ENCODE measurements around the gene VASN. TPM values are rescaled to one million over a fixed set of nuclear protein-coding genes. Genes with fewer than 3 reads are reported as not detected.
A peak's percentile ranks its signal among the peaks of the same experiment; 100 is the strongest.

Gene VASN
- 0.16 TPM in 1 of 2 replicates, not detected in the other for total RNA-seq

DNA sequence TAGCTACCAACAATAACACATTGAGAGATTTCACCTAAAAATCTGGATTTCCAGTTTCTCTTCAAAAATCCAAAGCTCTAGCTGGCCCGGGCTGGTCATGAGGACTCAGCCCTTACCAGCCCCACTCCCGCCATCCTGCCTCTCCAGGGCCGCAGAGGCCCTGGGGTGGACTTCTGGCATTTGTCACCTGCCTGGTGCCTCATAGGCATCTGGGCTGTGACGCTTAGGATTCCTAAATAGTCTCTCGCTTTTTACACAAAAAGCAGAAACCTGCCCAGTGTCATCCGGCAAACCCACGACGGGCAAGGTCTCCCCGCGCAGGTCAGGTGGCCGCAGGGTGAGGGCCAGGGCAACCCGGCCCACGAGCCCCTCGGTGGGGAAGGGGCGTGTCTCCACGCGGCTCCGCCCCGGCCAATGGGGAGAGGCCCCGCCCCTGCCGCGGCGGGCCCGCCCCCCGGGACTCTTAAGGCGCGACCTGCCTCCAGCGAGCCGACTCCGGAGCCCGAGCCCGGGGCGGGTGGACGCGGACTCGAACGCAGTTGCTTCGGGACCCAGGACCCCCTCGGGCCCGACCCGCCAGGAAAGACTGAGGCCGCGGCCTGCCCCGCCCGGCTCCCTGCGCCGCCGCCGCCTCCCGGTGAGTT is at the start of gene VASN:
VASN (plus strand) TSS at position 492 of the 644 bp plus-strand sequence. CDS start 9,030 bp downstream, outside the sequence.
- DNase-seq = peak; percentile 92
- Mint-ChIP-seq H3K4me1 (no peaks in the 10 kb centered on the region), H3K36me3 (ENCODE audit: low read depth) (peaks cover 2% of the 10 kb centered on the region), H3K27ac (no peak within 1 kb of the TSS), H3K4me3 (peak within 1 kb of the TSS; percentile 68), H3K9me3 (no peaks in the 10 kb centered on the region), H3K27me3 (no peaks in the 10 kb centered on the region)
- intact Hi-C loops (cut with micrococcal nuclease) = loop anchor here (5.0 kb wide), 1 partner anchor 46 kb away; the partner anchor contains the start of gene CORO7

GRCh38 chr16:4322121-4323052 is 49.3 kb upstream of the VASN start:
- H3K4me3 Mint-ChIP-seq = no peak overlapping the region
- intact Hi-C loops (cut with micrococcal nuclease) = no loop called here
- peaks cover 3% of the 10 kb centered on the region for H3K27me3 Mint-ChIP-seq
- H3K4me1 Mint-ChIP-seq = peaks cover 9% of the 10 kb centered on the region
- peak; percentile 57 for DNase-seq
- no peaks in the 10 kb centered on the region for H3K36me3 Mint-ChIP-seq (ENCODE audit: low read depth)
- H3K27ac Mint-ChIP-seq = no peak overlapping the region
- no peaks in the 10 kb centered on the region for H3K9me3 Mint-ChIP-seq

DNA sequence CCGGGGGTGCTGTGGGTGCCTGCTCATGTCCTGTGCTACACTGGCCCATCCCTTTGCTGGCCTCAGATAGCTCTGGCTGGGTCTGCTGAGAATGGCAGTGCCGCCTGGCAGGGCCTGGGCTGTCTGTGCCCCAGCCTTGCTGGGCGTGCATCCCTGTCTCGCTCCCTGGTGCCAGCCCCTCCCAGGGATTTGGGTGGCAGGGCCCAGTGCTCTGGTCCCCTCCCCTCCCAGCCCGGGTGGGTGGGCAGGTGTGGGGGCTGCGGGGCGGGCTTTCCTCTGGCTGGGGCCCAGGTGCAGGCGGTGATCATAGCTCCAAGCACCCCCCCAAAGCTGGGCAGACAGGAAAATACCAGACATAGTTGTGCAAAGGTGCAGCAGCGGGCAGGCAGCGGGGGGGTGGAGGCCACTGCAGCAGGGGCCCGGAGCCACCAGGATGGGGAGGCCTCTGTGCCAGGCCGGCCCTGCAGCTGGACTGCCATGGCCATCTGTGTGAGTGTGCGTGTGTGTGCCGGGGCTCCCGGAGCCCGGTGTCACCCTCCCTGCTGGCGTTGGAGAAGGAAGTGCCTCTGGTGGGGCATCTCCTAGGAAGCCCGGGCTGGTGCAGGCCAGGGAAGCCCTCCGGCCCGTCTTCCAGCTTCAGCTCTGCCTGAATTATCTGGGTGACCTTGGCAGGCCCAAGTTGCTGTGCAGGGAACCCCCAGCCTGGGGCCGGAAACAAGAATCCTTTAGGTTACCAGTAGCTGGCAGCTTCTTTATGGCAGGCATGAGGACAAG is 48.4 kb upstream of the VASN start:
- Mint-ChIP-seq H3K4me1 (peaks cover 7% of the 10 kb centered on the region), H3K36me3 (ENCODE audit: low read depth) (no peaks in the 10 kb centered on the region), H3K27ac (no peak overlapping the region), H3K27me3 (peaks cover 6% of the 10 kb centered on the region), H3K9me3 (no peaks in the 10 kb centered on the region), H3K4me3 (no peak overlapping the region)
- intact Hi-C loops (cut with micrococcal nuclease) = no loop called here
- DNase-seq = no peak

GRCh38 chr16:4323845-4324488 is 47.7 kb upstream of the VASN start:
- no peak overlapping the region for H3K27ac Mint-ChIP-seq
- peaks cover 8% of the 10 kb centered on the region for H3K27me3 Mint-ChIP-seq
- intact Hi-C loops (cut with micrococcal nuclease) = no loop called here
- no peaks in the 10 kb centered on the region for H3K36me3 Mint-ChIP-seq (ENCODE audit: low read depth)
- H3K9me3 Mint-ChIP-seq = no peaks in the 10 kb centered on the region
- H3K4me3 Mint-ChIP-seq = no peak overlapping the region
- DNase-seq = no peak
- peaks cover 7% of the 10 kb centered on the region for H3K4me1 Mint-ChIP-seq

GRCh38 chr16:4324492-4325252 is 47.0 kb upstream of the VASN start:
- Mint-ChIP-seq H3K27ac (no peak overlapping the region), H3K4me3 (no peak overlapping the region), H3K4me1 (peaks cover under 1% of the 10 kb centered on the region), H3K9me3 (no peaks in the 10 kb centered on the region), H3K27me3 (peaks cover 8% of the 10 kb centered on the region), H3K36me3 (ENCODE audit: low read depth) (no peaks in the 10 kb centered on the region)
- DNase-seq = no peak
- intact Hi-C loops (cut with micrococcal nuclease) = loop anchor here (5.0 kb wide), 1 partner anchor 52 kb away; the partner anchor contains the start of gene TFAP4

DNA sequence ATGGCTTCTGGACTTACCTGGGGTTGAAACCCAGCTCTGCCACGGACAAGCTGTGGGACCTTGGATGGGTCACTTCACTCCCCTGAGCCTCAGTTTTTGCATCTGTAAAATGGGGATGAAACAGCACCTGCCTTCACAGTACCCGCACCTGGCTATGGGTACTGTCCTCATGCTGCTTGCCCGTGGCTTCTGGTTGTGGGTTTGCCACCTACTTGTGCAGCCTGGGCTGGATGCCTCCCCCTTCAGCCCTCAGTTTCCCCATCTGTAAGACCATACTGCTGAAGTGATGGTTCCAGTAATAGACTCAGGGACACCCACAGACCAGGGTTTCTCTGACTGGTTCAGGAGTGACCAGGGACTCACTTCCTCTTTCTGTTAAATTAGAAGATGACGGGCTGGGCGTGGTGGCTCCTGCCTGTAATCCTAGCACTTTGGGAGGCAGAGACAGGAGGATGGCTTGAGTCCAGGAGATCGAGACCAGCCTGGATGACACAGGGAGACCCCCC is 46.3 kb upstream of the VASN start:
- Mint-ChIP-seq H3K9me3 (no peaks in the 10 kb centered on the region), H3K27ac (no peak overlapping the region), H3K36me3 (ENCODE audit: low read depth) (no peaks in the 10 kb centered on the region), H3K27me3 (peaks cover 8% of the 10 kb centered on the region), H3K4me1 (no peaks in the 10 kb centered on the region), H3K4me3 (no peak overlapping the region)
- intact Hi-C loops (cut with micrococcal nuclease) = loop anchor here (5.0 kb wide), 1 partner anchor 53 kb away; the partner anchor contains the start of gene TFAP4
- DNase-seq = no peak

GRCh38 chr16:4327386-4328045 is 44.1 kb upstream of the VASN start:
- no peaks in the 10 kb centered on the region for H3K36me3 Mint-ChIP-seq (ENCODE audit: low read depth)
- DNase-seq = peak; percentile 60
- no peak overlapping the region for H3K27ac Mint-ChIP-seq
- intact Hi-C loops (cut with micrococcal nuclease) = loop anchor here (2.0 to 5.0 kb wide), 2 partner anchors 19 to 55 kb away; partner anchors contain the start of gene TFAP4
- H3K4me3 Mint-ChIP-seq = peak overlapping the region; percentile 51
- H3K9me3 Mint-ChIP-seq = no peaks in the 10 kb centered on the region
- peaks cover 8% of the 10 kb centered on the region for H3K27me3 Mint-ChIP-seq
- H3K4me1 Mint-ChIP-seq = no peaks in the 10 kb centered on the region

GRCh38 chr16:4328046-4328781 is 43.4 kb upstream of the VASN start:
- no peaks in the 10 kb centered on the region for H3K36me3 Mint-ChIP-seq (ENCODE audit: low read depth)
- H3K9me3 Mint-ChIP-seq = no peaks in the 10 kb centered on the region
- intact Hi-C loops (cut with micrococcal nuclease) = loop anchor here (2.0 to 5.0 kb wide), 2 partner anchors 19 to 56 kb away; partner anchors contain the start of gene TFAP4
- peaks cover 8% of the 10 kb centered on the region for H3K27me3 Mint-ChIP-seq
- no peaks in the 10 kb centered on the region for H3K4me1 Mint-ChIP-seq
- peak; percentile 82 for DNase-seq
- H3K27ac Mint-ChIP-seq = no peak overlapping the region
- peak overlapping the region; percentile 51 for H3K4me3 Mint-ChIP-seq

GRCh38 chr16:4328782-4329775 is 42.6 kb upstream of the VASN start:
- no peaks in the 10 kb centered on the region for H3K4me1 Mint-ChIP-seq
- H3K36me3 Mint-ChIP-seq (ENCODE audit: low read depth) = no peaks in the 10 kb centered on the region
- DNase-seq = no peak
- peaks cover 8% of the 10 kb centered on the region for H3K27me3 Mint-ChIP-seq
- H3K27ac Mint-ChIP-seq = no peak overlapping the region
- no peaks in the 10 kb centered on the region for H3K9me3 Mint-ChIP-seq
- intact Hi-C loops (cut with micrococcal nuclease) = loop anchor here (2.0 to 5.0 kb wide), 2 partner anchors 20 to 57 kb away; partner anchors contain the start of gene TFAP4
- no peak overlapping the region for H3K4me3 Mint-ChIP-seq

DNA sequence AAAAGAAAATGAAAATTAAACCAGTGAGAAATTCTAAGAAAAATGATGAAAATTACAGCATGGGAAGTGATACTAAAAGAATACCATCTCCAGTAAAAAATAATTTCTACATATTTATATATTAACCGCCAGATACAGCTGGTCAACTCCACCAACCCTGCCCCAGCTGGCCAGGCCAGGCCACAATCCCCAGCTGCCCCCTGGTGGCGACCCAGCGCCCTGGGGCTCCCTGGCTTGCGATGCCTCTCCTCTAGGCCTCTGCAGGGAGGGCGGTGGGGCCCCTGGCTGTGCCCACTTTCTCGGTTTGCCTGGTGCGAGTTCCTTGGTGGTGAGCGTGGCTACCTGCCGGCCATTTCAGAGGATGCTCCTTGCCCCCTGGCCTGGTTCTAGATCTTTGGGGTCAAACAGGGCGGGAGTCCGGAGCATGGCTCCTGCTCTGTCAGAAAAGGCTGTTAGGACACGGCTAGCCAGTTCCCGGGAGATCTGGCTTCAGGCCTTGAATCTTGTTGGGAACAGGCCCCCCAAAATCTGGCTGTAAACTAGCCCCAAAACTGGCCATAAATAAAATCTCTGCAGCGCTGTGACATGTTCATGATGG is 41.3 kb upstream of the VASN start:
- no peaks in the 10 kb centered on the region for H3K36me3 Mint-ChIP-seq (ENCODE audit: low read depth)
- H3K4me1 Mint-ChIP-seq = no peaks in the 10 kb centered on the region
- H3K27ac Mint-ChIP-seq = no peak overlapping the region
- intact Hi-C loops (cut with micrococcal nuclease) = loop anchor here (1.0 kb wide), 1 partner anchor 42 kb away; no protein-coding TSS in a partner anchor
- H3K27me3 Mint-ChIP-seq = peaks cover 8% of the 10 kb centered on the region
- H3K9me3 Mint-ChIP-seq = no peaks in the 10 kb centered on the region
- DNase-seq = peak; percentile 92
- no peak overlapping the region for H3K4me3 Mint-ChIP-seq
